Adrenal gland (tissue), 12 donors: ENCODE data around the gene SORL1. TPM values are rescaled to one million over a fixed set of nuclear protein-coding genes. Genes with fewer than 3 reads are reported as not detected.
"Not testable (repeated sequence)": the region's sequence is repeated elsewhere in the genome, so short reads cannot be mapped to it uniquely, and the experiment has no call there.

Experiments
- DNase-seq, 7 donors: peaks; one replicate each; pipeline ENCODE4 v3.0.0-alpha.2; 2019 to 2020
- H3K27ac ChIP-seq, 5 donors: fragments of 200-600 bp; sonication (generic) in 4 of 5; 1 replicate in 3 of 5; 2 replicates in 2 of 5; pipeline versions ENCODE4 v1.5.1 to v1.8.0; 2016 to 2020; ENCODE audit warnings: mild to moderate bottlenecking in 1 of 5
- H3K27me3 ChIP-seq: fragments of 200-600 bp; 2 replicates; pipeline ENCODE4 v1.8.0; 2021
- H3K36me3 ChIP-seq, 2 donors: fragments of 200-600 bp; replicated peaks in 1 of 2; 1 replicate in 1 of 2; 2 replicates in 1 of 2; pipeline versions ENCODE4 v1.5.1 to v1.8.0; 2018 to 2022
- H3K4me1 ChIP-seq, 2 donors: fragments of 200-600 bp; replicated peaks in 1 of 2; 1 replicate in 1 of 2; 2 replicates in 1 of 2; pipeline versions ENCODE4 v1.5.1 to v1.8.0; 2018 to 2021
- H3K4me3 ChIP-seq, 4 donors: fragments of 200-600 bp; sonication (generic) in 3 of 4; one replicate each; pipeline ENCODE4 v1.5.1; 2016 to 2018
- H3K9me3 ChIP-seq, 3 donors: fragments of 200-600 bp; sonication (generic) in 1 of 3; replicated peaks in 1 of 3; 1 replicate in 2 of 3; 2 replicates in 1 of 3; pipeline versions ENCODE4 v1.5.1 to v1.8.0; 2016 to 2021
- POLR2A ChIP-seq, 2 donors: fragments of 450-650 bp; IDR thresholded peaks; one replicate each; pipeline ENCODE4 v1.6.1; 2017; ENCODE audit warnings: antibody characterized with exemption in 2 of 2, mild to moderate bottlenecking in 2 of 2, moderate library complexity in 1 of 2
- WGBS, 4 donors: extraction: QIAGEN DNeasy Blood & Tissue Kit in 2 of 4; methylation state at CpG; one replicate each; pipeline versions ENCODE4 v1.1.5 to v1.1.7; 2013 to 2017; 5-methylcytosine and 5-hydroxymethylcytosine counted together
- intact Hi-C, 2 donors: fragments of 100-400 bp; cut with DNase I; formaldehyde crosslinking; loops; one replicate each; pipeline versions ENCODE4 v1.14.1 to v1.15.0; 2022 to 2023
- polyA plus RNA-seq, 3 donors: library from polyadenylated mRNA; stranded (reverse); fragments of 200-250 nt in 2 of 3; fragments of 350-450 nt in 1 of 3; fragmentation: Illumina TruSeq in 1 of 3; extraction: RNeasy Lipid Tissue Mini Kit (QIAGEN cat#74804) in 1 of 3; gene quantifications; one replicate each; pipeline ENCODE4 v1.2.3, GENCODE V29; 2013 to 2014
- total RNA-seq, 9 donors: library from RNA; depleted of rRNA in 4 of 9; stranded (reverse); fragments of >200 nt in 4 of 9; fragments of 120-200 nt in 1 of 9; fragmentation: NEBNext Ultra II Directional in 1 of 9; extraction: Animal tissue kit (Norgen Biotek cat#: 25700) in 1 of 9; gene quantifications; one replicate each; pipeline versions ENCODE4 v1.1.0 to v1.2.4, GENCODE V29; 2013 to 2023
- TF ChIP-seq, protein P1 (sequence below), 6 experiments: fragments of 450-650 bp in 4 of 6; fragments of 200-600 bp in 2 of 6; sonication (generic) in 1 of 6; IDR thresholded peaks; 1 replicate in 5 of 6; 2 replicates in 1 of 6; pipeline versions ENCODE4 v1.5.1 to v1.8.0; 2016 to 2021; ENCODE audit warnings: antibody characterized with exemption in 6 of 6, mild to moderate bottlenecking in 2 of 6, moderate library complexity in 1 of 6
- donor health status: healthy with polysubstance abuse.
- donor health status: Bipolar disorder and iron deficiency.
- donor health status: DM: yes; HTN: yes; CAD: no.
- donor health status: DM: no; HTN: no; CAD: no.
- donor health status: DM: no; HTN: no; CAD: no.
- donor health status: DM: yes; HTN: yes; CAD: no.

The SORL1 gene
- total and polyA plus RNA-seq, 12 donors, result 1.0 to 28.6 (median 8.9) TPM

DNA sequence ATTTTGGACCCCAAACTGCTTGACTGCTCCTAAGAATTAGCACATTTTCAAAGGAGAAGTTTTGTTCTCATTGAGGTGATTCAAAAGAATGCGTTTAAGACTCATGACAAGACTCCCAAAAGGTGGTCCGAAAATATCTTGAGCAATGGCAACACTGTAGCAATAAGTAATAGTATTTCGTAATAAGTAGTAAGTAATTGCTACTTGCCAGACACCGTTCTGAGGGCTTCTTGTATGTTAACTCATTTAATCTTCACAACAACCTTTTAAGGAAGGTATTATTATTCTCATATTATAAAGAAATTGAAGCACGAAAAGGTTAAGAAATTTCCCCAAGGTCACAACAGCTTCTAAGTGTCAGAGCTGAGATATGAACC, 184.7 kb downstream of the SORL1 start:
- Histone ChIP-seq H3K4me1 (no peaks in the 10 kb centered on the region), H3K9me3 (no peaks in the 10 kb centered on the region), H3K36me3 (no peaks in the 10 kb centered on the region), H3K27ac (no peak overlapping the region), H3K27me3 (no peaks in the 10 kb centered on the region), H3K4me3 (no peak overlapping the region)
- WGBS, 4 donors, result 71 to 83% (median 81%) methylated on average over 5 of the region's 5 CpGs
- DNase-seq, result no peak
- TF ChIP-seq, protein P1, sequence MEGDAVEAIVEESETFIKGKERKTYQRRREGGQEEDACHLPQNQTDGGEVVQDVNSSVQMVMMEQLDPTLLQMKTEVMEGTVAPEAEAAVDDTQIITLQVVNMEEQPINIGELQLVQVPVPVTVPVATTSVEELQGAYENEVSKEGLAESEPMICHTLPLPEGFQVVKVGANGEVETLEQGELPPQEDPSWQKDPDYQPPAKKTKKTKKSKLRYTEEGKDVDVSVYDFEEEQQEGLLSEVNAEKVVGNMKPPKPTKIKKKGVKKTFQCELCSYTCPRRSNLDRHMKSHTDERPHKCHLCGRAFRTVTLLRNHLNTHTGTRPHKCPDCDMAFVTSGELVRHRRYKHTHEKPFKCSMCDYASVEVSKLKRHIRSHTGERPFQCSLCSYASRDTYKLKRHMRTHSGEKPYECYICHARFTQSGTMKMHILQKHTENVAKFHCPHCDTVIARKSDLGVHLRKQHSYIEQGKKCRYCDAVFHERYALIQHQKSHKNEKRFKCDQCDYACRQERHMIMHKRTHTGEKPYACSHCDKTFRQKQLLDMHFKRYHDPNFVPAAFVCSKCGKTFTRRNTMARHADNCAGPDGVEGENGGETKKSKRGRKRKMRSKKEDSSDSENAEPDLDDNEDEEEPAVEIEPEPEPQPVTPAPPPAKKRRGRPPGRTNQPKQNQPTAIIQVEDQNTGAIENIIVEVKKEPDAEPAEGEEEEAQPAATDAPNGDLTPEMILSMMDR (IDR thresholded peaks at IDR 0.05), result no peak
- no peak for TF ChIP-seq POLR2A (IDR thresholded peaks at IDR 0.05)
- intact Hi-C loops, result no loop called here

DNA sequence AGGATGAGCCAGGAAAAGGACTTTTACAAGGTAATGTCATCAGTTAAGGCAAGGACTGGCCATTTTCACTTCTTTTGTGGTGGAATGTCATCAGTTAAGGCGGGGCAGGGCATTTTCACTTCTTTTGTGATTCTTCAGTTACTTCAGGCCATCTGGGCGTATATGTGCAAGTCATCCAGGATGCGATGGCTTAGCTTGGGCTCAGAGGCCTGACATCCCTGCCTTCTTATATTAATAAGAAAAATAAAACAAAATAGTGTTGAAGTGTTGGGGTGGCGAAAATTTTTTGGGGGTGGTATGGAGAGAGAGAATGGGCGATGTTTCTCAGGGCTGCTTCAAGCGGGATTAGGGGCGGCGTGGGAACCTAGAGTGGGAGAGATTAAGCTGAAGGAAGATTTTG, 185.5 kb downstream of the SORL1 start:
- intact Hi-C loops, H3K27ac ChIP-seq, H3K36me3 ChIP-seq, H3K4me1 ChIP-seq, H3K4me3 ChIP-seq, DNase-seq, H3K9me3 ChIP-seq, H3K27me3 ChIP-seq: not testable (repeated sequence)
- WGBS, 4 donors, result 90 to 98% (median 93%) methylated on average over 5 to 8 of the region's 8 CpGs

DNA sequence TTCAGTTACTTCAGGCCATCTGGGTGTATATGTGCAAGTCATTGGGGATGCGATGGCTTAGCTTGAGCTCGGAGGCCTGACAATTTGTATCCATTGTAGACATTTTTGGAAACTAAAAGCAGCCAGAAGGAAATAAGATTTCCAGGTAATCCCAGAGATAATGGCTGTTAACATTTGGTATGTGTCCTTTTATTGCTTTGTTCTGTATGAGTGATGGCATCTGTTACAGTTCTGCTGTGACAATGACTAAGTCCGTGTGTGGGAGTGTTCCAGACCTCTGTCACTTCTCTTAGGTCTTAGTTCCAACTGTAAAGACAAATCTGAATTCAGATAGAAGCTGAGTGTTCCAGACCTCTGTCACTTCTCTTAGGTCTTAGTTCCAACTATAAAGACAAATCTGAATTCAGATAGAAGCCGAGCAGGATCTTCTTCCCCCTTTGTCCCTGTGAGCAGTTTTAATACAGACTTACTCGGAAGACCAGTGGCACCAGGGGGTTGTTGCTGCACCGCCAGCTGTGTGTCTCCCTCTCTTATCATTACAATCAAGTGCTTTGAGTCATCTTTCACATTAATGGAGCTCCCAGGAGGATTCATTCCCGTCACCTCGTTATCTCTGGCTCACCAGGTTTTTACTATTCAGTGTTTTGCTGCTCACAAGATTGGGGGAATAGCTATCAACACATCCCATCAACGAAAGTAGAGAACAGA, 191.5 kb downstream of the SORL1 start:
- Histone ChIP-seq H3K27me3 (no peaks in the 10 kb centered on the region), H3K4me3 (no peak overlapping the region), H3K27ac (no peak overlapping the region), H3K4me1 (no peaks in the 10 kb centered on the region), H3K9me3 (no peaks in the 10 kb centered on the region), H3K36me3 (no peaks in the 10 kb centered on the region)
- DNase-seq, result no peak
- WGBS, 4 donors, result 62 to 70% (median 67%) methylated on average over 9 of the region's 9 CpGs
- TF ChIP-seq, protein P1 (IDR thresholded peaks at IDR 0.05), result no peak
- TF ChIP-seq POLR2A (IDR thresholded peaks at IDR 0.05), result no peak
- intact Hi-C loops, result no loop called here

GRCh38 chr11:121644187-121644512, 192.0 kb downstream of the SORL1 start:
- H3K36me3 ChIP-seq, result no peaks in the 10 kb centered on the region
- H3K27ac ChIP-seq, result no peak overlapping the region
- no peak overlapping the region for H3K4me3 ChIP-seq
- H3K4me1 ChIP-seq, result no peaks in the 10 kb centered on the region
- no peaks in the 10 kb centered on the region for H3K27me3 ChIP-seq
- intact Hi-C loops, result no loop called here
- WGBS, 4 donors, result 72 to 74% (median 74%) methylated on average over 4 of the region's 4 CpGs
- no peak for DNase-seq
- H3K9me3 ChIP-seq, result no peaks in the 10 kb centered on the region
- TF ChIP-seq POLR2A (IDR thresholded peaks at IDR 0.05), result no peak
- TF ChIP-seq, protein P1 (IDR thresholded peaks at IDR 0.05), result no peak

GRCh38 chr11:121645001-121645400, 192.9 kb downstream of the SORL1 start:
- Histone ChIP-seq H3K4me3 (no peak overlapping the region), H3K27ac (no peak overlapping the region), H3K27me3 (no peaks in the 10 kb centered on the region), H3K36me3 (no peaks in the 10 kb centered on the region), H3K4me1 (no peaks in the 10 kb centered on the region), H3K9me3 (no peaks in the 10 kb centered on the region)
- no peak for TF ChIP-seq POLR2A (IDR thresholded peaks at IDR 0.05)
- TF ChIP-seq, protein P1 (IDR thresholded peaks at IDR 0.05), result no peak
- DNase-seq, result no peak
- intact Hi-C loops, result loop anchor here in 1 of 2 donors (5.0 kb wide), 1 partner anchor 457 kb away; no protein-coding TSS in a partner anchor
- WGBS, 4 donors, result 76 to 90% (median 78%) methylated on average over 2 of the region's 2 CpGs
